Stimulated activated CD8-positive, alpha-beta memory T cell treated with anti-CD3 and anti-CD28 coated beads, Interleukin-7, amount 100 ng/mL, for 48 hours (primary cell): ENCODE data around the gene CCNF.

ENCODE experiments used
- DNase-seq, 2 donors: peaks; one replicate each; pipeline ENCODE4 v3.0.0-alpha.2; 2020; ENCODE audit warnings: low read depth in 1 of 2; ENCODE audit errors: extremely low read depth in 1 of 2

CCNF gene

DNA sequence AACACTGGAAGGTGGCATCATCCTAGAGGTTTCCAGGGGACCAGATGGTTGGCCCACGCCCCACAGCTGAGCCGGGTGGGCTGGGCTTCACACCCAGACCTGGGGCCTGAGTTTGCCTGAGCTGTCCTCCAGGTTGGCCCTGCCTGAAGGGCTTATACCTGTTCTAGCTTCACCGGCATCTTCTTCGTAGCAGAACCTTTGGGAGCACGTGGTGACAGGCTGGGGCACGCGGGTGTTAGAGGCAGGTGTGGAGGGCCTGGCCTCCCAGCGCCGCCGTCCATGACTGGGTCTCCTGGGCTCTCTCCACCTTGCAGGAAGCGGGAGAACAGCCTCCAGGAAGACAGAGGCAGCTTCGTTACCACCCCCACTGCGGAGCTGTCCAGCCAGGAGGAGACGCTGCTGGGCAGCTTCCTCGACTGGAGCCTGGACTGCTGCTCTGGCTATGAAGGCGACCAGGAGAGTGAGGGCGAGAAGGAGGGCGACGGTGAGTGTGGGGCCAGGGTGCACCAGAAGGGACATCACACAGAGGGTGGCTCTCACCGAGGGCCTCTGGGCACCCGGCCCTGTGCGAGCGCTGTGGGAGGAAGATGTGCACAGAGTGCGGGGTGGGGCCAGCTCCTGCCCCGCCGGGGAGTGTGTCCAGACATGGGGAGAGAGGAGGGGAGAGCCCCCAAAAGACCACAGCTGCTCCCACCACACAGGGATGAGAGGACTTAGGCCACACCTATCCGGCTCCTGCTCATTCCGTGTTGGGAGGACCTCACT, 26.0 kb downstream of the CCNF start:
- no peak for DNase-seq

DNA sequence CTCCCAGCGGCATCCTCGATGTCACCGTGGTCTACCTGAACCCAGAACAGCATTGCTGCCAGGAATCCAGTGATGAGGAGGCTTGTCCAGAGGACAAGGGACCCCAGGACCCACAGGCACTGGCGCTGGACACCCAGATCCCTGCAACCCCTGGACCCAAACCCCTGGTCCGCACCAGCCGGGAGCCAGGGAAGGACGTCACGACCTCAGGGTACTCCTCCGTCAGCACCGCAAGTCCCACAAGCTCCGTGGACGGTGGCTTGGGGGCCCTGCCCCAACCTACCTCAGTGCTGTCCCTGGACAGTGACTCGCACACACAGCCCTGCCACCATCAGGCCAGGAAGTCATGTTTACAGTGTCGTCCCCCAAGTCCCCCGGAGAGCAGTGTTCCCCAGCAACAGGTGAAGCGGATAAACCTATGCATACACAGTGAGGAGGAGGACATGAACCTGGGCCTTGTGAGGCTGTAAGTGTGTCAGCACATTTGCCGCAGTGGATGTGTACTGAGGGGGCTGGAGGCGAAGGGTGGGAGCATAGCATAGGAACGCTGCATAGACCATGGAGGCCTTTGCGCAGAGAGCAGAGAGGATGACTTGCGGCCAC, 27.4 kb downstream of the CCNF start:
- DNase-seq: no peak

DNA sequence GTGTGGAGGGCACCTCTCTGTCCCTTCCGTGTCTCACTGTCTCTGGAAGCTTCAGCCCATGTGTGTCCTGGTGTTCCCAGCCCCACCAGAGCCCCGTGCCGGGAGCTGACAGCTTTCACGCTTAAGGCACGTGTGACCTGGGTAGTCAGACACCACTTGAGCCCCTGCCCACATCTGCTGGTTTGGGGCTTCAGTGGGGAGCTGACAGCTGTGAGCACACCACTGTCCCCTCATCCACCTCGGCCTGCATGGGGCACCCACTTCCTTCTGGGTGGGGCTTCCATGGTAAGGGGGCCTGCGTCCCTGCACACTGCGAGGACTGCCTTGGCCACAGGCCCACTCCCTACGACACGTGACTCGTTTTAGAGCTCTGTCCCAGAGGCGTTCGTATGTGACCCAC, 28.0 kb downstream of the CCNF start:
- DNase-seq: no peak

DNA sequence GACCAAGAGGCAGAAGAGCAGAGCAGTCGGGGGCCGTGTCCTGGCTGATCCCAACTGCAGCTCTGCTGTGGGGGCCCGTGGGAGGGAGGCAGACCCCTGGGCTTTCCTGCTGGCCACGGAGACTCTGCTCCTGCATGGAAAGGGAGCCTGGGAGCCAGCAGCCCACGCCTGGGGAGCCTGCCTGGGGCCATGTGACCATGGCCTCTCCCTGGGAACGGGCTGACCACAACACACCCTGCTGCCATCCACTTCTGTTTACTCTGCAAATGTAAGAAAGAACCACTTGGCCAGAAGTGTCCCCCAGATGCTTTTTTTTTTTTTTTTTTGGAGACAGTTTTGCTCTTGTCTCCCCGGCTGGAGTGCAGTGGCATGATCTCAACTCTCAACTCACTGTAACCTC, 28.7 kb downstream of the CCNF start:
- no peak for DNase-seq

DNA sequence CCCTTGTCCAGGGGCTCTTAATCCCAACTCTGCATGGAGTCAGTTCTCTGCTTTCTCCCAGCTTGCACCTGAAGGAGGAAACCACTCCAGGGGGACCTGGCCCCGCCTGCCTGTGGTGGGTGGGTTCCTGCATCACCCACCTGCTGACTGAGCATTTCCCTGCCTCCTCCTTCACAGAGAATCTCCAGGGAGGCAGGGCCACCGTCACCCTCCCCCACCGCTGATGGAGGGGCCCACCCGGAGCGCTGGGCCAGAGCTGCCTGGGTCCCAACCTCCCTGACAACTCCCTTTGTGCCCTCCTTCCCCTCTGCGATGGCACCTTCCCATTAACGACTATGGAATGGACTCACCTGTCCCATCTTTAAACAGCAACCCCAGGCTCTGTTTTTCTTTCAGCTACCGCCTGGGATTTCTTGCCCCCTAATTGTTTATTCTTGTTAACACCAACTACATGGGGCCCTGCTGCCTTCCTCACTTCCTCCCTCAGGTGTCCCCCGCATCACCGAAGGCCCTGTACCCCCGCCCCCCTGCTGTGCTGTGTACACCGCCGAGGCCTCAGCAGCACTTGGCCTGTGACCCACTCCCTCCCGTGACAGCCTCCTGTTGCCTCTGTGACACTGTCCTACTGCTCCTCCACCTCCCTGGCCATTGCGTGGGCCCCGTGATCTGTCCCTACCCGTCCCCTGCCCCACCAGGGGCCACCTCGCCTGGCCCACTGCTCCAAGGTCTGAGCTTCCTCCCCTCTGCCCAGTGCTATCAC, 29.8 kb downstream of the CCNF start:
- no peak for DNase-seq

DNA sequence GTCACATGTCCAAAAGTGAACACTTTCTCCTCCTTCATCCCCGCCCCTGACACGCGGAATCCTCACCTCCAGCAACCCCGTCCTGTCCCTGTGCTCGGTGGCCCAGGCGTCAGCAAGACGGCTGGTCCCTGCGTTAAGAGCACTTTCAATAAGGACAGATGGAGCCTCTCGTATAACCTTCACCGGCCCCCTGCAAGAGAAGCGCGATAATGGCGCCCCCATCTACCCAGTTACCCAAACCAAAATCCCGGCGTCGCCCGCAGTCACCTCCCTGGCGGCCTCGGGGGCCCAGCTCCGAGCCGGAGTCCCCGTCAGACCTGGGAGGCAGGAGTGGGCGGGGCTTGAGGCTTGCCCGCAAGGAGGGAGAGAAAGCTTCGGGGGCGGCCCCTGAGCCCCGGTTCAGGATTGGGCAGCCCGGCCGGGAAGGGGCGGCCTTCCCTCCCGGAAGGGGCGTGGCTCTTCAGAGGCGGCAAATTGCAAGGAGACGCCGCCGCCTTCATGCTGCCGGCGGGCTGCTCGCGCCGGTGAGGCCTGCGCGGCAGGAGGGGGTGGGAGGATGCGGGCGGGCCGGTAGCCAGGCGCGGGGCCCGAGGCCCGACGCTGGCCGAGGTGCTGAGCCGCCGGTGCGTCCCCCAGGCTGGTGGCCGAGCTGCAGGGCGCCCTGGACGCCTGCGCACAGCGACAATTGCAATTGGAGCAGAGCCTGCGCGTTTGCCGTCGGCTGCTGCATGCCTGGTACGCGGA, 30.6 kb downstream of the CCNF start, which contains the start of gene TEDC2:
TSS of gene TEDC2 (plus strand) at position 463 of the 744 bp plus-strand sequence. CDS start at position 499, 36 bp downstream.
- DNase-seq: peak; percentile 95 to 98

DNA sequence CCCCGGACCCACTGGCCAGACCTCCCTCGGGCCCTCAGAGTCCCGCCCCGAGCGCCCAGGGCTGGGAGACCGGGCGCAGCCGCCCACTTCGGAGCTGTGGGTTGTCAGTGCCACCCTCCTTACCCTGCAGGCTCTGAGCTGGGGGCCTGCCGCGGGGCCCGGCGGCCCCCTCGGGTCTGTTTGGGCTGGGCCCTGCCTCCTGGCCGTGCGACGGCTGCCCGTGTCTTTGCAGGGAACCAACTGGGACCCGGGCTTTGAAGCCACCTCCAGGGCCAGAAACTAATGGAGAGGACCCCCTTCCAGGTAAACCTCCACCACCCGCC, 31.1 kb downstream of the CCNF start:
- DNase-seq: no peak

DNA sequence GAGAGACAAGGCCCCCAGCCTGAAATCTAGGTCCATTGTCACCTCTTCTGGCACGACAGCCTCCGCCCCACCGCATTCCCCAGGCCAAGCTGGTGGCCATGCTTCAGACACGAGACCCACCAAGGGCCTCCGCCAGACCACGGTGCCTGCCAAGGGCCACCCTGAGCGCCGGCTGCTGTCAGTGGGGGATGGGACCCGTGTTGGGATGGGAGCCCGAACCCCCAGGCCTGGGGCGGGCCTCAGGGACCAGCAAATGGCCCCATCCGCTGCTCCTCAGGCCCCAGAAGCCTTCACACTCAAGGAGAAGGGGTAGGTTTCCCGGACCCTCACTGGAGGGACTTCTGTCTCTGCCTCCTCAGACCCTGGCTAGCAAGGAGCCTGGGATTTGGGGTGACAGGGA, 31.7 kb downstream of the CCNF start:
- DNase-seq: no peak

DNA sequence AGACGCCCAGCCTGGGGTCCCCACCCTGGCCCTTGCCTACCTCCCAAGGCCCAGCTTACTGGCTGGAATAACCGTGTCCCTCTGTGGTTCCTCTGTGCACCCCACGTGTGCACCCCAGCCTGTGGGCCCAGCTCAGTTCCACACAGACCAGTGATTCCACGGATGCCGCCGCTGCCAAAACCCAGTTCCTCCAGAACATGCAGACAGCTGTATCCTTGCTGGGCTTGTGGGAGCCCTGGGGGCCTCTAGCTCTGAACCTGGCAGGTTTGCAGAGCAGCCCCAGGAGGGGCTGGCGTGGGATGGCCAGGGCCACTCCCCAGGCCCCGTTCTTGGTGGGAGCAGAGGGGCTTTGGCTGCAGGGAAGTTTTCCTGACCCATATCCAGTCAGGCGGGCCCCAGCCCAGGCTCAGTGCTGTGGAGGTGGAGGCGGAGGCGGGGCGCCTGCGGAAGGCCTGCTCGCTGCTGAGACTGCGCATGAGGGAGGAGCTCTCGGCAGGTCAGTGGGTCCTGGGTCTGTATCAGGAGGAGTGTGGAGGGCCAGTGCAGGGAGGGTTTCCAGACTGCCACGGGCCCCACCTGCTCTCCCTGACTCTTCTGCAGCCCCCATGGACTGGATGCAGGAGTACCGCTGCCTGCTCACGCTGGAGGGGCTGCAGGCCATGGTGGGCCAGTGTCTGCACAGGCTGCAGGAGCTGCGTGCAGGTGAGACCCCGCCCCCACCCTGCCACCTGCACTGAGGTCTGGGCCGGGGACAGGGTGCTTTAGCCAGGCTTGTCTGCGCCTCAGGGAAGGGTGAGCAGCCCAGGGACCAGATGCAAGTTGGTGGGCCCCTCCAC, 33.0 kb downstream of the CCNF start:
- no peak for DNase-seq

DNA sequence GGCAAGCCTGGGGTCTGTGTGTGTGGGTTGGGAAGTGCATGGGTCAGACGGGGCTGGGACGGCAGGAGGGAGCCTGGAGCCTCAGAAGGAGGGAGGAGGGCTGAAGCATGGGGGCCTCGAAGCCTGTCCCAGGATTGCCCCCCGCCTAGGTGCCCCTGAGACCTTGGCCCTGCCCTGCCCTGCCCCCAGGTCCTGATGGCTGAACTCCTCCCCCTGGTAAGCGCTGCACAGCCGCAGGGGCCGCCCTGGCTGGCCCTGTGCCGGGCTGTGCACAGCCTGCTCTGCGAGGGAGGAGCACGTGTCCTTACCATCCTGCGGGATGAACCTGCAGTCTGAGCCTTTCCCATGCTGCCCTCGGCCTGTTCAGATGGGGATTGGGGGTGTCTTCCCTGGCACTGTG, 35.1 kb downstream of the CCNF start:
- no peak for DNase-seq

DNA sequence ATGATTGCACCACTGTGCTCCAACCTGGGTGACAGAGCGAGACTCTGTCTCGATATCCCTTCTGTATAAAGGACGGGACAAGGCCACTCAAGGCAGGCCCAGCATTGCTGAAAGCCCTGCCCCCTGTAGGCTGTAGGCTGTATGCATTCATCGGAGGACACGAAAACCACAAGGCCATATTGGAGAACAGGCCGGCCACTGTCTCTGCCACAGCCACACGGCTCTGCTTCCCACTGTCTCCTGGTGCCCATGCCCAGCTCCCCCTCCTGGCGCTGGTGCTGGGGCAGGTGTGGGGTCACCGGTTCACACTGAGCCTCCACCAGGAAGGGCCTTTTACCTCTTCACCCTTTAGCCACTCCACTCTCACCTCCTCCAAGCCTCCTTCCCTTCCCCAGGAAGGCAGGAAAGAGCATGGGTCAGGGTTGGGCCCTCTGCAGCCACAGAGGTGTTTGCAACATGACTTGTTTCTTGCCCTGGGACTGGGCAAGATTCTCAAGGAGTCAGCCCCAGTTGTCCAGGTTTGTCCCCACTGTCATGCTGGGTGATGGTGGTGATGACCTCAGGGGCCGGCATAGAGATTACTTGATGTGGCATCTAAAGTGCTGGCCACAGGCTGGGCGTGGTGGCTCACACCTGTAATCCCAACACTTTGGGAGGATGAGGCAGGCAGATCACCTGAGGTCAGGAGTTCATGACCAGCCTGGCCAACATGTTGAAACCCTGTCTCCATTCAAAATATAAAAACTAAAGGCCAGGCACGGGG, 36.6 kb downstream of the CCNF start:
- no peak for DNase-seq

DNA sequence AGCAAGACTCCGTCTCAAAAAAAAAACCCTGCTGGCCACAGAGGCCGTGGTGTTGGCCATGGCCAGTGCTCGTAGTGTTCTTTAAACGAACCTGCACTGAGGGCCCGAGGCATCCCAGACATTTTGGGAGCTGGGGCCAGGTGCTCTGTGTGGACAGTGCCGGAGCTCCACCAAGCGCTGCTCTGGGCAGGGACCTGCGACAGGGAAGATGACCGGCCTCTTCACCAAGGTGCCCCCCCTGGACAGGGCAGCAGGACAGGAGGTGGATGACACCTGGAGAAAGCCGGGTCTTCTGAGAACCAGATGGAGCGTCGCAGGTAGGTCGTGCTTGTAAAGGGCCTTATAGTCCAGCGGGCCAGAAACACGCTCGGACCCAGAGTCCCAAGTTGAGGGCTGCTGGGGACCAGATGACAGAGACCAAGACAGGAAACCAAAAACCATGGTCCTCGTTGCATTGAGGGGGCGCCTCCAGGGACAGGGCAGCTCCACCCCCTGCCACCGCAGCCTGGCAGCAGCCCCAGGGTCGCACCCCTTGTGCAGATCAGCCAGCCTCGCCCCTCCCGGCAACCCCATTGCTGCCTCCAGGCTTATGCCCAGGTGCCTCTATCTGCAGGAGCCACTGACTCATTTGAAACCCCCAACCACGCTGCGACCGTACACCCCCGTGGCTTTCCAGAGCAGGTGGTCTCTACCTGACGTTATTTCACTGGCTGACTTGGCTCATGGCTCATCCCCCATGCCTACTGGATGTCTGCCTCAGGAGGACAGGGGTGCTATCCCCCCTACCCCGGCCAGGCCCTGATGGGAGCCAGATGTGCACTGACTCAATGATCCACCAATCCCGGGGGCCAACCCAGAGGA, 37.6 kb downstream of the CCNF start:
- no peak for DNase-seq

DNA sequence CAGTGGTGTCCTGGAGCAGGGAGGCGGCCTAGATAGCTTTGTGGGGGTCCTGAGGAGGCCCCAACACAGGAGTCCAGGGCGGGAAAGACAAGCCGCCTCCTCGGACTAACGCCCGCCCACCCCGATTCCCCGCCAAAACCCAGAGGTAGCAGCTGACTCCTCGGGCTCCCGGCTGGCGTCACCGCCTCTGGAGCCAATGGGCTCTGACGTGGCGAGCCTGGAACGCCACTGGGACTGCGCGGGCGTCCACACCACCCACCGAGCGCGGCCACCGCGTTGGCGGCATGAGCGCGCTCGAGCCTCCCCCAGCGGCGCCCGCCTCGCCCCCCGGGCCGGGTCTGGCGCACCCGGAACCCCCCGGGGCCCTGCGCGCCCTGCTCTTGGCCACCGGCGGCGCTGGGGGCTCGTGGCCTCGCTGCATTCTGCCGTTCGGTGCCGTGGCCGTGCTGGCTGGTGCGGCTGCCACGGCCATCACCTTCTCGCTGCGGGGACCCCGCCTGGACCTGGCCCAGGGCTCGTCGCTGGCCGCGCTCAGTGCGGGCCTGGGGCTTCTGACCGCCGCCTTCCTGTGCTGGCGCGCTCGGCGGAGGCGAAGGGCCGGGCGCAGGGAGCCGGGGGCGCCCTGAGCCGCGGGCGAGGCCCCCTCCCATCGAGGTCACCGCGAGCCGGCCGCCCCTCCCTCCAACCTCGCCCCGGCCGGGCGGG, 38.4 kb downstream of the CCNF start:
- no peak for DNase-seq

DNA sequence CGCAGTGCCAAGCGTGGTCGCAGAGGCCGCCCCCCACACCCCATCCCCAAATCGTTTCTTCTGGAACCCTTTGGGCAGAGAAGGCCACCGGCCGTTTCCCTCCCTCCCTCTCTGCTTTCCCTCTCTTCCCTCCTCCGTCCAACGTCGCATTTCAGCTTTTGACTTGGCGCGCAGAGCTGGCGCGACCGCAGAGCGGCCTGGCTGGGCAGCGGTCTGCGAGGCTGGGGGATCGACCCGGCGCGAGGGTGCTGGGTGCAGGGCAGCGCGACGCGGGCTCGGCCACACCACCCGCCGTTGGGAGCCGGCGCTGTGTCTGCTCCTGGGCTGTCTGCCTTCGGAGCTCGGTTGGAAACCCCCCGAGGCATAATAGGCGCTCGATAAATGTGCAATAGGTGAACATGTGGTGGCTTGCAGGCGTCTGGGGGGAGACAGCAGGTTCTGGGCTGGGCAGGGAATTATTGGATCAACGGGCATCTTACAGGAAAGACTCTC, 39.0 kb downstream of the CCNF start:
- DNase-seq: no peak

DNA sequence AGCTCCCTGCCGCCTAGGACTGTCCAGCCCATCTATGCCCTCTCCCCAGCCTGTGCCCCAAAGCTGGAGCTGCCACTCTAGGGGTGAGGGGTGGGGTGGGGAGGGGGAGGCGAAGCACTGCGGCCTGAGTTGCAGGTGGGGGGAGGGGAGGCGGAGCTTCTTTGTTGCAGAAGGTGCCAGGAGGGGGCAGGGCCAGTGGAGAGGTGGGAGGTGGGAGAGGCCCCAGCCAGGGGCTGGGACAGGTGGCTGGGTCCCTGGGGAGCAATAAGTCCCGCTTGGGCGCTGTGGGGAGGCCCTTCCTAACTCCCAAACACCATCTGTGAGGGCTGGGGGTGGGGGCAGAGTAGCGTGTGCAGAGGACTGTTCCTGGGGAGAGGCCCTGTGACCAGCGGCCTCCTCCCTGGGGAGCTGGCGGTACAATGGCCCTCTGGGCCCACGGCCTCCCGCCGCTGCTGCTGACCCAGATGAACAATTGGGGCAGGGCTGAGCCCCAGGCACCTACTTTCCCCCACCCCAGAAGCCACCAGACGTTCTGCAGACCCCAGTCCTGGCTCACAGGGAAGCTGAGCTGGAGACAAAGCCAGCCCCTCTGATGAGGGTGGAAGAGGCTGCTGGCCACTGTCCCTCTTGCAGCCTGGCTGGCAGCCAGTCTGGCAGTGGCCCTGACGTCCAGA, 39.6 kb downstream of the CCNF start:
- no peak for DNase-seq

DNA sequence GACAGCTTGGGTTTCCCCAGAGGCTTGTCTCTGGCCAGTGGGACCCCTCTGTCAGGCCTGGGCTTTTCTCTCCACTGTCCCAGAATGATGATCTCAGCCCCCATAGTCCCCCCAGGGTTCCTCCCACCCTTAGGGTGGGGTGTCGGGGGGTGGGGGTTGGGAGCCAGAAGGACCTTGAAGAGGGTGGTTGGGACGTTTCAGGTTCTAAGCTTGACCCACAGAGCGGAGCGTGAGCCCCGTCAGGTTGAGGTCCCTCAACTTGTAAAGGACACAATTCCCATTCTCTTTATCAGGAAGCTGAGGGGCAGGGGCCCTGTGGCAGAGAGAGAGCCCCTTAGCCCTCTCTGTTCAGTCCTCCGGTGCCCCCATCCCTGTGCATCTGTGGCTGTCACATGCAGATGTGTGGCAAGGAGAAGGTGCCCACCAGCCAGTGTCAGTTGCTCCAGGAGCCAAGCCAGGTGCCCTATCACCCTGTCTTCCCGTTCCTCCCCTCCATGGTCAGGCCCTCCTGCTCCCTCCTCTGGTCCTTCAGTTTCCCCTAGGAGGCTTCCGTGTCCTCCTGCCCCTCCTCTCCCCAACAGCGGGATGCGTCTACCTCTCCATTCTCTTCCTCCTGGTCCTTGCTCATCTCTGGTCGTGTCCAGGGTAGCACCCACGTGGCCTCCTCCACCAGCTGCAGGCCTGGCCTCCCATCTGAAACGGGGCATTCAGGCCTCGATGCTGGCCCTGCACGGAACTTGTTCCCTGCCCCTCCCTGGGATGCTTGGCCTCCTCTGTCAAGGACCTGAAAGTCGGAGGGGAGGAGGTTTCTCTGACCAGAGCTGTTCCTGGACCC, 40.4 kb downstream of the CCNF start:
- DNase-seq: no peak

DNA sequence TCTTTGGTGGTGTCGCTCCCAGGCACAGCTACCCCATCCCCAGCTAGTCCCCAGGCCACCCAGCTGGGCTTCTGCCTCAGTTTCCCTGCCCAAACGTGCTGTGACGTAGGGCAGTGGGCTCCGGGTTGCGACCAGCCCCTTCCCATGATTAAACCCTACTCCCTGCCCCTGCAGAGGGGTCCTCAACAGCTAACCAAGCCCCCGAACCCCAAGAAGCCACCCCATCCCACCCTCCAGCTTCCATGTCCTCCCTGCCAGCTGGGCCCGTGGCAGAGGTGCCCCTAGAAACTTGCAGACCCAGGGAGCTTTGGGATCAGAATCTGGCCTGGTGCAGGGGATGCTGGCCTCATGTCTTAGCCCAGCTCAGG, 41.0 kb downstream of the CCNF start:
- DNase-seq: no peak
